ENCODE data around the gene DCC.

The DCC gene, protein sequence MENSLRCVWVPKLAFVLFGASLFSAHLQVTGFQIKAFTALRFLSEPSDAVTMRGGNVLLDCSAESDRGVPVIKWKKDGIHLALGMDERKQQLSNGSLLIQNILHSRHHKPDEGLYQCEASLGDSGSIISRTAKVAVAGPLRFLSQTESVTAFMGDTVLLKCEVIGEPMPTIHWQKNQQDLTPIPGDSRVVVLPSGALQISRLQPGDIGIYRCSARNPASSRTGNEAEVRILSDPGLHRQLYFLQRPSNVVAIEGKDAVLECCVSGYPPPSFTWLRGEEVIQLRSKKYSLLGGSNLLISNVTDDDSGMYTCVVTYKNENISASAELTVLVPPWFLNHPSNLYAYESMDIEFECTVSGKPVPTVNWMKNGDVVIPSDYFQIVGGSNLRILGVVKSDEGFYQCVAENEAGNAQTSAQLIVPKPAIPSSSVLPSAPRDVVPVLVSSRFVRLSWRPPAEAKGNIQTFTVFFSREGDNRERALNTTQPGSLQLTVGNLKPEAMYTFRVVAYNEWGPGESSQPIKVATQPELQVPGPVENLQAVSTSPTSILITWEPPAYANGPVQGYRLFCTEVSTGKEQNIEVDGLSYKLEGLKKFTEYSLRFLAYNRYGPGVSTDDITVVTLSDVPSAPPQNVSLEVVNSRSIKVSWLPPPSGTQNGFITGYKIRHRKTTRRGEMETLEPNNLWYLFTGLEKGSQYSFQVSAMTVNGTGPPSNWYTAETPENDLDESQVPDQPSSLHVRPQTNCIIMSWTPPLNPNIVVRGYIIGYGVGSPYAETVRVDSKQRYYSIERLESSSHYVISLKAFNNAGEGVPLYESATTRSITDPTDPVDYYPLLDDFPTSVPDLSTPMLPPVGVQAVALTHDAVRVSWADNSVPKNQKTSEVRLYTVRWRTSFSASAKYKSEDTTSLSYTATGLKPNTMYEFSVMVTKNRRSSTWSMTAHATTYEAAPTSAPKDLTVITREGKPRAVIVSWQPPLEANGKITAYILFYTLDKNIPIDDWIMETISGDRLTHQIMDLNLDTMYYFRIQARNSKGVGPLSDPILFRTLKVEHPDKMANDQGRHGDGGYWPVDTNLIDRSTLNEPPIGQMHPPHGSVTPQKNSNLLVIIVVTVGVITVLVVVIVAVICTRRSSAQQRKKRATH (N-terminal part only)

DNA sequence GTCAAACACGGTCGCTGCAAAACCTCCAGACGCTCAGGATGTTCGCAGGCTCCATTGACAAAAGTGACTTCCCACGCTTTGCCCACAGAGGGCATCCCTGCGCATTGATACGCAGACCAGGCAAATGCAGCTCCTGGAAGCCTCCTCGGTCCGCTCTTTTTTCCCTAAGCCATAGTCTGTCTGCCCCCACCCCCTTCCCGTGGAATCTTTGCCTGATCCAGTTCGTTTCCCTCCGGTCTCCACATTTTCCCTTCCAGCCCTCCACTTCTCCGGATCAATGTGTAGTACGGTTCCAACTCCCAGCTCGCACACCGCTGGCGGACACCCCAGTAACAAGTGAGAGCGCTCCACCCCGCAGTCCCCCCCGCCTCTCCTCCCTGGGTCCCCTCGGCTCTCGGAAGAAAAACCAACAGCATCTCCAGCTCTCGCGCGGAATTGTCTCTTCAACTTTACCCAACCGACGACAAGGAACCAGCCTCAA is at the start of gene DCC:
Gene DCC, plus strand, starts transcription at position 307 of the 481 bp plus-strand sequence. CDS start 591 bp downstream, outside the sequence.
- H3K27me3 ChIP-seq (ENCODE audit: insufficient read depth, low read length) = peaks cover 10% of the 10 kb centered on the region
- peak within 1 kb of the TSS; percentile 53 for H3K4me3 ChIP-seq (ENCODE audit: low read length)
- peak within 1 kb of the TSS; percentile 96 for H2AFZ ChIP-seq (ENCODE audit: low read depth, low read length)
- peaks cover 29% of the 10 kb centered on the region for H3K4me1 ChIP-seq (ENCODE audit: insufficient read depth, low read length)
- no peaks in the 10 kb centered on the region for H3K9me3 ChIP-seq (ENCODE audit: low read length)
- no peaks in the 10 kb centered on the region for H3K36me3 ChIP-seq (ENCODE audit: insufficient read depth, low read length)

DNA sequence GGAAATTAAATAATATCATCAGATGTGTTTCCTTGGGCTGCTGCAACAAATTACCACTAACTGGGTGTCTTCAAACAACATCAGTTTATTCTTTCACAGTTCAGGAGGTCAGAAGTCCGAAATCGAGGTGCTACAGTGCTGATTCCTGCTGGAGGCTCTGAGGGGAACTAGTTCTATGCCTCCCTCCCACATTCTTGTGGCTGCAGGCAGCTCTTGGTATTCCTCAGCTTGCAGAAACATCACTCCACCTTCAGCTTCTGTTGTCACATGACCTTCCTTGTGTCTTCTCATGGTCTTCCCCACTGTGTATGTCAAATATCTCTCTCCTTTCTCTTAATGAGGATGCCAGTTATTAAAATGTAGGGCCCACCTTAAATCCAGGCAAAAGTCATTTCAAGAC is 29.3 kb upstream of the DCC start:
- Histone ChIP-seq H3K4me1 (ENCODE audit: insufficient read depth, low read length) (no peaks in the 10 kb centered on the region), H3K27me3 (ENCODE audit: insufficient read depth, low read length) (no peaks in the 10 kb centered on the region), H3K36me3 (ENCODE audit: insufficient read depth, low read length) (no peaks in the 10 kb centered on the region), H3K9me3 (ENCODE audit: low read length) (no peaks in the 10 kb centered on the region), H3K4me3 (ENCODE audit: low read length) (no peak overlapping the region), H2AFZ (ENCODE audit: low read depth, low read length) (no peak overlapping the region)

DNA sequence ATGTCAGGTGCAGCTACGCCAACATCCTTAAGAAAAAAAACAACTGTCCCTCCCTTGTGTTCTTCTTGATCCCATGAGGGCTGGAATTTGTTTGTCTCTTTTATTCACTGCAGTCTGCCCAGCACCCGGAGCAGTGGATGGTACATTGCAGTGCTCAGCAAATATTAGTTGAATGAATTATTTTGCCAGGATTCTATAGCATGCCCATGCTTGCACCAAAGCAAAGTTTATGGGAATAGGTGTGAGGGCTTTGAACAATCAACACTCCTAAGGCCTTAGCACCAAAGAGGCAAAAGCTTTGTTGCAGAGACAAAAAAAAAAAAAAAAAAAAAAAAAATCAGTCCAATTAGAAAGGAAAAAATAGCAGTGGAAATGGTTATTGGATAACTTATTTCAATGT is 28.7 kb upstream of the DCC start:
- no peaks in the 10 kb centered on the region for H3K9me3 ChIP-seq (ENCODE audit: low read length)
- no peak overlapping the region for H2AFZ ChIP-seq (ENCODE audit: low read depth, low read length)
- no peaks in the 10 kb centered on the region for H3K27me3 ChIP-seq (ENCODE audit: insufficient read depth, low read length)
- H3K4me1 ChIP-seq (ENCODE audit: insufficient read depth, low read length) = no peaks in the 10 kb centered on the region
- no peaks in the 10 kb centered on the region for H3K36me3 ChIP-seq (ENCODE audit: insufficient read depth, low read length)
- no peak overlapping the region for H3K4me3 ChIP-seq (ENCODE audit: low read length)

DNA sequence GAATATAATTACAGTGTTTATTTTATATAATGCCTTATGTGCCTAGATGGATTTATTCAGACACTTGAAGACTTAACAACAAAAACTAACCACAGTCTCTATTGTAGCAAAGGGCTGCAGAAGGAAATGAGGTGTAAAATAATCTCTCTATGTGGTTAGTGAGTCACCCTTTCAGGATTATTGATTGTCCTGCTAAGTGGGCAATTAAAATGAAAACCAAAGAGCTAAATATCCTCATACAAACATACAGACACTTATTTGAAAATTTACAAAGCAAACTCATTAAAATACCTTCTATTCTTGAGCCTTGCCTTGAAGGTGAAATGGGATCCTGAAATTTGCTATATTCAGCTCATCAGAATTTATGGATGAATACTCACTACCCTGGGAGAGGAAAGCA is 27.7 kb upstream of the DCC start:
- H3K4me3 ChIP-seq (ENCODE audit: low read length) = no peak overlapping the region
- no peaks in the 10 kb centered on the region for H3K27me3 ChIP-seq (ENCODE audit: insufficient read depth, low read length)
- H3K4me1 ChIP-seq (ENCODE audit: insufficient read depth, low read length) = no peaks in the 10 kb centered on the region
- H3K36me3 ChIP-seq (ENCODE audit: insufficient read depth, low read length) = no peaks in the 10 kb centered on the region
- H2AFZ ChIP-seq (ENCODE audit: low read depth, low read length) = no peak overlapping the region
- H3K9me3 ChIP-seq (ENCODE audit: low read length) = no peaks in the 10 kb centered on the region

DNA sequence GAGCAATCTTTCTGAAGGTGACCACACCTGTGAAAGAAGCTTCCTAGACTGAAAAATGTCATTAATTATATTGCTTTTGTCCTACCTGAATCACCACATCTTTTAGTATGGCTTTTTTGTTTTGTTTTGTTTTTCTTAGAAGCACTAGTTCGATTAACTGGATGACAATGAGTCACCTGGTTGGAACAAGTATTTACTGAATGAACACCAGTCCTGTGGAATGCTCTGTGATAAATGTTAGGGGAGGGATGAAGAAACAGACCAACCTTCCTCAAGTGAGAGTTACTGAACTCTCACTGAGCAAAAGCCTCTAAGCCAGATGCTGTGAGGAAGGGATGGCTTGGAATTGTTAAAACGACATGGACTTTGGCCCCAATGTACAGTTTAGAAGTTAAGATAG is 26.8 kb upstream of the DCC start:
- no peaks in the 10 kb centered on the region for H3K27me3 ChIP-seq (ENCODE audit: insufficient read depth, low read length)
- H3K4me3 ChIP-seq (ENCODE audit: low read length) = no peak overlapping the region
- no peaks in the 10 kb centered on the region for H3K4me1 ChIP-seq (ENCODE audit: insufficient read depth, low read length)
- H3K36me3 ChIP-seq (ENCODE audit: insufficient read depth, low read length) = no peaks in the 10 kb centered on the region
- no peak overlapping the region for H2AFZ ChIP-seq (ENCODE audit: low read depth, low read length)
- no peaks in the 10 kb centered on the region for H3K9me3 ChIP-seq (ENCODE audit: low read length)

DNA sequence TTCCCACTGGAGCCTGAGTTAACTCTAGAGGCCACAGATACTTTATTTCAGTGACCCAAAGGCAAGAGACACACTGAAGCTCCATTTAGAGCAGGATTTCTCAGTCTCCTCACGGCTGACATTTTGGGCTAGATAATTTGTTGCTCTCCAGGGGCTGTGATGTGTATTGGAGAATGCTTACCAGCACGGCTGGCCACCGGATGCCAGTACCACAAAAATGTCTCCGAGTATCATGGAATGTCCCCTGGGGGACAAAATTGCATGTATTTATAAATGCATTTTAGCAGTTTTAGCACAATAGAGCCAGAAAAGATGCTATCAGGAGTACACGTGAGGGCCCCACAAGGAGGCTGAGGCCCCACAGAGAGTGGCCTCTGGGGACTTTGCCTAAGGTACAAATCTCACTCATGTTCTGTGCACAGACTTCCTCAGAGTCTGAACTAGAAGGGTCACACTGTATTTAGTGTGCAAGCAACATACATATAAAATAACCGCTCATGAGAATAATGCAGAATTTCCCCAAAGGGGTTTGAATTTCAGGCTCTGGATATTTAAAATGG is 20.5 kb upstream of the DCC start:
- no peaks in the 10 kb centered on the region for H3K9me3 ChIP-seq (ENCODE audit: low read length)
- no peak overlapping the region for H2AFZ ChIP-seq (ENCODE audit: low read depth, low read length)
- H3K4me3 ChIP-seq (ENCODE audit: low read length) = no peak overlapping the region
- H3K4me1 ChIP-seq (ENCODE audit: insufficient read depth, low read length) = no peaks in the 10 kb centered on the region
- no peaks in the 10 kb centered on the region for H3K36me3 ChIP-seq (ENCODE audit: insufficient read depth, low read length)
- no peaks in the 10 kb centered on the region for H3K27me3 ChIP-seq (ENCODE audit: insufficient read depth, low read length)

DNA sequence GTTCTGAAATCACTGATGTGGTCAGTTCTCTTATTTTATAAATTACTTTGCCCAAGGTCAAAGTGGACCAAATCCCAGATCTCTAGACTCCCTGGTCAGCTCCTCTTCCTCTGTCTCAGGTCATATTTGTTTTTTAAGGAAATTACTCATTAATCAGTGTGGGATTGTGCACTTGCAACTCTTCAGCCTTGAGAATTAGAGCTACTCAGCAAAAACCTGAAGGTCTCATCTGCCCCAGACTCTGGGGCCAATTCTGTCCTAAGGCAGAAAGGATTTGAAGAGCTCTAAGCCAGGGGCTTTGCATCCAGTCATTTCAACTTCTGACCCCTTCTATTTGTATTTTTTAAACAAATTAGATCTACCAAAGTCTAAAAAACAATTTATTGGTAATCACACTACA is 17.7 kb upstream of the DCC start:
- no peaks in the 10 kb centered on the region for H3K27me3 ChIP-seq (ENCODE audit: insufficient read depth, low read length)
- no peaks in the 10 kb centered on the region for H3K36me3 ChIP-seq (ENCODE audit: insufficient read depth, low read length)
- H3K4me1 ChIP-seq (ENCODE audit: insufficient read depth, low read length) = no peaks in the 10 kb centered on the region
- no peaks in the 10 kb centered on the region for H3K9me3 ChIP-seq (ENCODE audit: low read length)
- no peak overlapping the region for H2AFZ ChIP-seq (ENCODE audit: low read depth, low read length)
- no peak overlapping the region for H3K4me3 ChIP-seq (ENCODE audit: low read length)

DNA sequence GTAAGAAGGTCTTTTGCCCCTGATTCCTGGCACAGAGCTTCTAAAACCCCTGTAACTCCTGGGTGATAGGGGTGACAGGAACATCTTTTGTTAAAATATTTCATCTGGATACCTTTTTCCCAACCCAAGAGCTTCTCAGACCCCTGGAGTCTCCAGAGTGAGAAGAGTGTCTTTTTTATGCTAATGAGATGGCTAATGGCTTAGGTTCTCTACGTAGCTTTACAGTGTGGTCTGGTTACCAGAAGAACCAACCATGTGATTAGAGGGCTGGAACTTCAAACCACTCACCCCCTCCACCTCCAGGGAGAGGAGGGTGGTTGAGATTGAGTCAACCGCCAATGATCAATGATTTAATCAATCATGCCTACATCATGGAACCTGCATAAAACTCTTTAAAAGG is 16.2 kb upstream of the DCC start:
- no peak overlapping the region for H3K4me3 ChIP-seq (ENCODE audit: low read length)
- no peak overlapping the region for H2AFZ ChIP-seq (ENCODE audit: low read depth, low read length)
- no peaks in the 10 kb centered on the region for H3K9me3 ChIP-seq (ENCODE audit: low read length)
- H3K4me1 ChIP-seq (ENCODE audit: insufficient read depth, low read length) = no peaks in the 10 kb centered on the region
- H3K27me3 ChIP-seq (ENCODE audit: insufficient read depth, low read length) = no peaks in the 10 kb centered on the region
- H3K36me3 ChIP-seq (ENCODE audit: insufficient read depth, low read length) = no peaks in the 10 kb centered on the region

DNA sequence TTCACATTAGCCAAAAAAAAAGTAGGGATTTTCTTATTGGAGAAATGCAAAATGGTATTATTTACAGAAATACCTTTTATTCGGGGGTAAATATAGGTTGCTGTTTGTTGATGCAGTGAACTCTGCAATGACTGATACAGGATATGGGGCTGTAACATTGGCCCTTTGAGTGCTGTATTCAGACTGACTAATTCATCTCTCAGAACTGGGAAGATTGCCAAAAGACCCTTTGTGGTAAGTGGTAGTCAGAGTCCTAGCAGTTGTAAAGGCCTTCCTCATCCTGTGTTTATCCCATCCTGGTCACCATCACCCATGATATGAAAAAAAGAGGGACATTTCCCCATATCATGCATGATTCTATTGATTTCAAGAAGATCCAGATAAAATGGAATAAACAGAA is 14.0 kb upstream of the DCC start:
- Histone ChIP-seq H2AFZ (ENCODE audit: low read depth, low read length) (no peak overlapping the region), H3K9me3 (ENCODE audit: low read length) (no peaks in the 10 kb centered on the region), H3K4me1 (ENCODE audit: insufficient read depth, low read length) (no peaks in the 10 kb centered on the region), H3K4me3 (ENCODE audit: low read length) (no peak overlapping the region), H3K36me3 (ENCODE audit: insufficient read depth, low read length) (no peaks in the 10 kb centered on the region), H3K27me3 (ENCODE audit: insufficient read depth, low read length) (no peaks in the 10 kb centered on the region)

DNA sequence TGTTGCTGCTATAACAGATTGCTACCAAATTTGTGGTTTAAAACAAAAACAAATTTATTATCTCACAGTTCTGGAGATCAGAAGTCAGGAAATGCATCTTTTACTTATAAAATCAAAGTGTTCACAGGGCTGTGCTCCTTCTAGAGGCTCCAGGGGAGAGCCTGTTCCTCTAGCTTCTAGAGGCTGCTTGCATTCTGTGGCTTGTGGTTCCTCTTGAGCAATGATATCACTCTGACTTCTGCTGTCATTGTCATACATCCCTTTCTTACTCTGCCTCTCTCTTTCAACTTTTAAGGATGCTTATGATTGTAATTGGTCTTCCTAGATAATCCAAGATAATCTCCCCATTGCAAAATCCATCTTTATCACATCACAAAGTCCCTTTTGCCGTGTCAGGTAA is 6.1 kb upstream of the DCC start:
- H3K27me3 ChIP-seq (ENCODE audit: insufficient read depth, low read length) = no peaks in the 10 kb centered on the region
- H2AFZ ChIP-seq (ENCODE audit: low read depth, low read length) = no peak overlapping the region
- no peaks in the 10 kb centered on the region for H3K9me3 ChIP-seq (ENCODE audit: low read length)
- no peak overlapping the region for H3K4me3 ChIP-seq (ENCODE audit: low read length)
- H3K4me1 ChIP-seq (ENCODE audit: insufficient read depth, low read length) = no peaks in the 10 kb centered on the region
- no peaks in the 10 kb centered on the region for H3K36me3 ChIP-seq (ENCODE audit: insufficient read depth, low read length)

DNA sequence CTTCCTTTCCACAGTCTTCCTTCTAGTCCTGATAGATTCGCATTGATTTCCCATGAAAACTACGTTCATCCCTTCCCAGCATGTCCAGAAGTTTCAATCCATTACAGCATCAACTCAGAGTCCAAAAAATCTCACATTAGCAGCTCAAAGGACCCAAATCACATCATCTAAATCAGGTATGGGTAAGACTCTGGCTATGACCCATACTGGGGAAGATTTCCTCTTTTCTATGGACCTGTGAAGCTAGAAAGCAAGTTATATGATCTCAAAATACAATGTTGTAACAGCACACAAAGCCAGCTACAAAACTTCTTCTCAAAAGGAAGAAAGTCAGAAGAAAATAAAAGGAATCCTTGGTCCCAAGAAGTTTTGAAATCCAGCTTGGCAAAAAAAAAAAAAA is 5.7 kb upstream of the DCC start:
- H3K36me3 ChIP-seq (ENCODE audit: insufficient read depth, low read length) = no peaks in the 10 kb centered on the region
- H3K27me3 ChIP-seq (ENCODE audit: insufficient read depth, low read length) = no peaks in the 10 kb centered on the region
- H3K4me3 ChIP-seq (ENCODE audit: low read length) = no peak overlapping the region
- H3K4me1 ChIP-seq (ENCODE audit: insufficient read depth, low read length) = no peaks in the 10 kb centered on the region
- H3K9me3 ChIP-seq (ENCODE audit: low read length) = no peaks in the 10 kb centered on the region
- no peak overlapping the region for H2AFZ ChIP-seq (ENCODE audit: low read depth, low read length)

DNA sequence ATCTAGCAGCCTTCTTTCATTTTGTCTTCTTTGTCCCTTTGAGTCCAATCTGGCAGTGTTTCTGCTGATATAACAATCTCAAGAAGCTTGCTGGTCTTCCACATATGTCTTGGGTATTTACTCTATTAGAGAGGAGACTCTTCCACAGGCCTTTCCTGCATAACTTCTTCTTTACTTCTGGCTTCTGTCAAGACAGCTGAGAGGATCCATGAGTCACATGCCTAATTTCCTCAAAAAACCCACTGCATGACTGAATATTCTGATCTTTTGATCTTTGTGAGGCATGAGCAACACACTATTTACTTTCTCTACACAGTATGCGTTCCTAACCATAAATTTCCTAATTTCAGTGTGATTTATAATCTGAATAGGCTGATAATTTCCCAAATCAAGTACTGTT is 5.1 kb upstream of the DCC start:
- Histone ChIP-seq H3K4me1 (ENCODE audit: insufficient read depth, low read length) (peaks cover 3% of the 10 kb centered on the region), H3K27me3 (ENCODE audit: insufficient read depth, low read length) (no peaks in the 10 kb centered on the region), H3K4me3 (ENCODE audit: low read length) (no peak overlapping the region), H3K9me3 (ENCODE audit: low read length) (no peaks in the 10 kb centered on the region), H3K36me3 (ENCODE audit: insufficient read depth, low read length) (no peaks in the 10 kb centered on the region), H2AFZ (ENCODE audit: low read depth, low read length) (no peak overlapping the region)

DNA sequence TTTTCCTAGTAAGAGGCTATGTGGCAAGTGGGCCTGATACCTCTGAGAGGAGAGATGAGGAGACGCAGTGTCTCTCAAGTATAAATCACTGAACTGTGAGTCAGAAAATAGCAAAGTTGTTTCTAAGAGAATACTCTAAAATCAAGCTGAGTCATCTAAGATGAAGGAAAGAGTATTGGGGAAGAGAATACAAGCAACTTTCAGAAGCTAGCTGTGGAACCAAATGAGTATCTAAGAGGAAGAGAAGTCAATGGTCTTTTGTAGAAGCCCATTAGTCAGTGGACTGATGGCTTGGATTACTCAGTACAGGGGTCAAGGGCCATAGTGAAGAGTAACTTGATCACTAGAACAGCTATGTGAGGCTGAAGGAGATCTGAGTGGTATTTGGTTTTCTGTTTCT is 2.7 kb upstream of the DCC start:
- Histone ChIP-seq H3K36me3 (ENCODE audit: insufficient read depth, low read length) (no peaks in the 10 kb centered on the region), H3K9me3 (ENCODE audit: low read length) (no peaks in the 10 kb centered on the region), H3K4me1 (ENCODE audit: insufficient read depth, low read length) (peaks cover 19% of the 10 kb centered on the region), H2AFZ (ENCODE audit: low read depth, low read length) (no peak overlapping the region), H3K27me3 (ENCODE audit: insufficient read depth, low read length) (peaks cover 10% of the 10 kb centered on the region), H3K4me3 (ENCODE audit: low read length) (no peak overlapping the region)

All from neuron (in vitro differentiated cells).